GM13977 (cell line): Measurements from ENCODE around the gene PISD.
A peak's percentile ranks its signal among the peaks of the same experiment; 100 is the strongest.

Source experiments
- DNase-seq: peaks from one replicate; pipeline ENCODE4 v3.0.0; 2012; ENCODE audit warnings: low spot score
- in situ Hi-C: fragments of 300-500 bp; cut with MboI; formaldehyde crosslinking; loops from one replicate; pipeline ENCODE4 v1.12.0; 2022; ENCODE audit warnings: low sequenced_read_pairs, low pct_unique_long_range_greater_than_20kb, mixed read lengths, inconsistent platforms; ENCODE audit not compliant: unreplicated experiment
- TF ChIP-seq, protein P1 (sequence below): IDR thresholded peaks from 2 replicates; pipeline ENCODE4 v1.5.1; 2012; ENCODE audit warnings: mild to moderate bottlenecking, control low read depth; ENCODE audit not compliant: insufficient read depth; ENCODE audit errors: extremely low read depth, missing control alignments

Gene PISD

GRCh38 chr22:31637891-31638618 is 24.0 kb downstream of the PISD start:
- in situ Hi-C loops, result no loop called here
- TF ChIP-seq, protein P1, sequence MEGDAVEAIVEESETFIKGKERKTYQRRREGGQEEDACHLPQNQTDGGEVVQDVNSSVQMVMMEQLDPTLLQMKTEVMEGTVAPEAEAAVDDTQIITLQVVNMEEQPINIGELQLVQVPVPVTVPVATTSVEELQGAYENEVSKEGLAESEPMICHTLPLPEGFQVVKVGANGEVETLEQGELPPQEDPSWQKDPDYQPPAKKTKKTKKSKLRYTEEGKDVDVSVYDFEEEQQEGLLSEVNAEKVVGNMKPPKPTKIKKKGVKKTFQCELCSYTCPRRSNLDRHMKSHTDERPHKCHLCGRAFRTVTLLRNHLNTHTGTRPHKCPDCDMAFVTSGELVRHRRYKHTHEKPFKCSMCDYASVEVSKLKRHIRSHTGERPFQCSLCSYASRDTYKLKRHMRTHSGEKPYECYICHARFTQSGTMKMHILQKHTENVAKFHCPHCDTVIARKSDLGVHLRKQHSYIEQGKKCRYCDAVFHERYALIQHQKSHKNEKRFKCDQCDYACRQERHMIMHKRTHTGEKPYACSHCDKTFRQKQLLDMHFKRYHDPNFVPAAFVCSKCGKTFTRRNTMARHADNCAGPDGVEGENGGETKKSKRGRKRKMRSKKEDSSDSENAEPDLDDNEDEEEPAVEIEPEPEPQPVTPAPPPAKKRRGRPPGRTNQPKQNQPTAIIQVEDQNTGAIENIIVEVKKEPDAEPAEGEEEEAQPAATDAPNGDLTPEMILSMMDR, result no peak
- peak; percentile 66 for DNase-seq

GRCh38 chr22:31637447-31637890 is 24.5 kb downstream of the PISD start:
- in situ Hi-C loops, result no loop called here
- TF ChIP-seq, protein P1, result peak; percentile 20
- DNase-seq, result peak; percentile 63

DNA sequence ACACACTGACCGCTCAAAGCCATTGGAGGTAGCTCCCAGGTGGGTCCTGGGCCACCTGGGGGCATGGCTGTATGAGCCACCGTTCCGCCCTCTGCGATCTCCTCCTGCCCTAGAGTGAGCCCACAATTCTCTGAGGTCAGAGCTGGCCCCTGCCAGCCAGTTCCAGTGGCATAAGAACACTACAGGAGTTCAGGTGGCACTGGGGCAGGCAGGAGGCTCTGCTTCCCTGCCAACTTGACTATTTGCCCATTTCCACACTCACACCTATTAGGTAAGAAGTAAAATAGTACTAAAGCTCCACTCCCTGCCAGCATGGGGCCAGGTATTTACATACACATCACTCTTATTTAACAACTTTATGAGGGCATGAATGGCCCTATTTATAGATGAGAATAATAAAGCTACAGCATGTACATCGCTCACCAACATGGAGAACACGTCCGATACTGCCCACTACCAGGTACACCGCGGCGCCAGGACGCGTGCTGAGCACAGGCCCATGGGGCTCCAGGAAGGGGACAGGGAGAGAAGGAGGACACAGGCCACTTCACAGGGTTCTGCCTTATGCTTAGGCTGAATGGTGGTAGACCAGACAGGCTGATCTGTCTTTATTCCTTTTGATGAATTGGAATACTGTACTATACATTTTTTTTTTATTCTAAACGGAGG is 26.2 kb downstream of the PISD start:
- TF ChIP-seq, protein P1, result no peak
- DNase-seq, result no peak
- in situ Hi-C loops, result no loop called here

- in situ Hi-C loops, result no loop called here
- TF ChIP-seq, protein P1, result no peak
- DNase-seq, result peak; percentile 9
Measured at GRCh38 chr22:31631436-31631835, 30.6 kb downstream of the PISD start.

DNA sequence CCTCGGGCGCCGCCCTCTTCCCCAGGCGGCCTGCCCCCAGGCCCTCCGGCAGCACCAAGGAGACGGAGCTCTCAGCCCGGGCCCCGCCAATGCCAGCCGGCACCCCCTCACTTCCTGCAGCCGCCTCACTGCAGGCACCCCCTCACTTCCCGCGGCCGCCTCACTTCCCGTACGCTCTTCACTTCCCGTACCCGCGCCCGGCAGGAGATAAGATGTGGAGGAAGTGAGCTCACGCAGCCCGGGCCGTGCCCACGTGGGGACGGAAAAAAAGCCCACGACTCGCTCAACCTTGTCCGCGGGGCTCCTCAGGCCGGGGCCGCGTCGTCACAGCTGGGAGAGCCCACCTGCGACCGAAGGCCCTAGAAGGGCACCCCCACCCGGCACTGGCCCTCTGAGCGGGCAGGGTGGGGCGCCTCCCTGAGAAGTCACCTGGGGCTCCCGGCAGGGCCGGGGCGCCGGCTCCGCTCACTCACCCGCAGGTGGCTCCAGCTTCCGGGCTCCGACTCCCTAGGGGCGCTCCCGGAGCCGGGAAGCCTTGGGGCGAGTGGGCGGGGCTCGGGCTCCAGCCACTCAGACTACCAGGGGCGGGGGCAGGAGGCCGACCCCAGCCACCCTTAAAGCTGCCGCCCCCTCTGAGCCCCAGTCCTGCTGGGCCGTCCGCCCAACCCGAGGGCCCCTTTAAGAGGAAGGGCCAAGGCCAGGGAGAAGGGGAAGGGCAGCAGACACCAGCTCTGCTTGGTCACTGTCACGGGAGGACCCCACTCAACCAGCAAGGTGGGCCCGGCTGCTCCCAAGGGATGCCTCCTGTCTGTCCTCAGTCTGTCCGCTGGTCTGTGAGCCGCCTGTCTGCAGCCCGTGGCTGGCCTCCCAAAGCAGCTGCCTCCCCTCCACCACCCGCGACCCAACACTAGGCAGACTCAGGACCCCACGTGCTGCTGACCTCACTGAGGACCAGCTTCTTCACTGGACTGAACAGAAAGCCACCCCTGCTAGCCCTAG is 31.4 kb downstream of the PISD start:
- in situ Hi-C loops, result no loop called here
- peak; percentile 86 for DNase-seq

More for the DNA sequence above, 31.4 kb downstream of the PISD start:
- TF ChIP-seq, protein P1, result no peak
